RKO (cell line): ENCODE data around the gene DPH7.
"Not testable (repeated sequence)": the region's sequence is repeated elsewhere in the genome, so short reads cannot be mapped to it uniquely, and the experiment has no call there.

ENCODE experiments used
- DNase-seq: peaks from one replicate; pipeline ENCODE4 v3.0.0-alpha.2; 2016; ENCODE audit warnings: low spot score

DPH7 gene

GRCh38 chr9:137578518-137579258, at the start of gene DPH7:
DPH7 (minus strand) TSS chr9:137578925; CDS start chr9:137578777, 148 bp downstream.
- peak; percentile 98 for DNase-seq

GRCh38 chr9:137627406-137627805, 48.7 kb upstream of the DPH7 start:
- DNase-seq, result not testable (repeated sequence)

GRCh38 chr9:137626464-137626863, 47.7 kb upstream of the DPH7 start:
- DNase-seq, result no peak

GRCh38 chr9:137622211-137622610, 43.5 kb upstream of the DPH7 start:
- DNase-seq, result not testable (repeated sequence)

- DNase-seq, result peak; percentile 82
Observed at GRCh38 chr9:137621131-137621757, 42.5 kb upstream of the DPH7 start.

DNA sequence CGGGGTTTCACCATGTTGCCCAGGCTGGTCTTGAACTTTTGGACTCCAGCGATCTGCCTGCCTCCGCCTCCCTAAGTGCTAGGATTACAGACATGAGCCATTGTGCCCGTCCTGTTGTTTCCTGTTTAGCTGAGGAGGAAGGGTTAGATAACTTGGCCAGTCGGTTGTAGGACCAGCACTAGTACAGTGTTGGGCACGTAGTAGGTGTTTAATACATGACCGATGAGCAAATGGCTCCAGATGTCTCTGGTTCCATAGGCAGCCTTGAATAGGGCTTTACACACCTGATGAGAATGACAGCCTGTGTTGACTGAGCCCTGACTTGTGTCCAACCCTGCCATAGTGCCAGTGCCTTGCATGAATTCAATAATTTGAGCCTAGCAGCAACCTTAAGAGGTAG, 41.9 kb upstream of the DPH7 start:
- no peak for DNase-seq

- no peak for DNase-seq
Observed at GRCh38 chr9:137620048-137620405, 41.3 kb upstream of the DPH7 start.

- DNase-seq, result peak; percentile 69
Observed at GRCh38 chr9:137619240-137620047, 40.7 kb upstream of the DPH7 start.

GRCh38 chr9:137618105-137619067, 39.7 kb upstream of the DPH7 start, which contains the start of gene EHMT1:
EHMT1 (plus strand) TSS chr9:137619005; CDS start chr9:137619029, 24 bp downstream.
- peak; percentile 94 for DNase-seq

DNA sequence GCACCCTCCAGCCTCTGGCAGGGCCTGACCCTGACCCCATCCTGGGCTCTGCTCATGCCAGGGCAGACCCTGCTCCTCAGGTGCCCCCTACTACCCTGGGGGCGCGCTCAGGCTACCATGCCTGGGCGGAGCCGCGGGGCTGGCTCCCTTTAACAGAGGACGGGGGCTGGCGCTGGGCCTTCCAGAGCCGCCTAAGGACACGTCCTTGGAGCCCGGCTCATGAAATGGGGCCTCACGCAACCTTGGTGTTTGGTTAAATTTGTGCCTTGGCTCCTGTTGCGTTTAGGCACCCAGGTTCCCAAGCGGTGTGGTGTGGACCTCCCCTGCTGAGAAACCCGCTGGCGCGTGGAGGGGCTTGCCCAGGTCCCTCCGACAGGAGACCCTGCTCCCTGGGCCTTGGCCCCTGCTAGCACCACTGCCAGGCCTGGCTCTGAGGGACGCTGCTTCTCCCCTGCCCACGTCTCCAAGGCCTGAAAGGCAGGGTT, 36.7 kb upstream of the DPH7 start:
- DNase-seq, result no peak

DNA sequence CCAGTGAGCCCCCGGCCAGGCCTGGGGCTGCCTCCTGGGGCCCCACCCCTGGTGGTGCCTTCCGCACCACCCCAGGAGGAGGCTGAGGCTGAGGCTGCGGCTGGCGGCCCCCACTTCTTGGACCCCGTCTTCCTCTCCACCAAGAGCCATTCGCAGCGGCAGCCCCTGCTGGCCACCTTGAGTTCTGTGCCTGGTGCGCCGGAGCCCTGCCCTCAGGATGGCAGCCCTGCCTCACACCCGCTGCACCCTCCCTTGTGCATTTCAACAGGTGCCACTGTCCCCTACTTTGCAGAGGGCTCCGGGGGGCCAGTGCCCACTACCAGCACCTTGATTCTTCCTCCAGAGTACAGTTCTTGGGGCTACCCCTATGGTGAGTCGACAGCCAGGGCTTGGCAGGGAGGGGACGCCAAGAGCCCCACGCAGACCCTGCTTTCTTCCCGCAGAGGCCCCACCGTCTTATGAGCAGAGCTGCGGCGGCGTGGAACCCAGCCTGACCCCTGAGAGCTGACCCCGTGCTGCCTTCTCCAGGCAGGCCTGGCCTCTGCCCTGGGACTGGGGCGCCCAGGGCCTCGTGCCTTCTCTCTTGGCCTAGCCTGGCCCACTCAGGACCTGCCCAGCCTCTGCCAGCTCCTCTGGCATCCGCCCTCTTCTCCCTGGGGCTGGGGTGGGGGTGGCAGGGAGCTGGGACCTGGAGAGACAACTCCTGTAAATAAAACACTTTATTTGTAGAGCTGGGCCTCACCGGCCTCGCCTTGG, 36.1 kb upstream of the DPH7 start:
- DNase-seq, result no peak

- no peak for DNase-seq
Observed at GRCh38 chr9:137613738-137614523, 35.2 kb upstream of the DPH7 start.

GRCh38 chr9:137613259-137613658, 34.5 kb upstream of the DPH7 start:
- DNase-seq, result no peak

DNA sequence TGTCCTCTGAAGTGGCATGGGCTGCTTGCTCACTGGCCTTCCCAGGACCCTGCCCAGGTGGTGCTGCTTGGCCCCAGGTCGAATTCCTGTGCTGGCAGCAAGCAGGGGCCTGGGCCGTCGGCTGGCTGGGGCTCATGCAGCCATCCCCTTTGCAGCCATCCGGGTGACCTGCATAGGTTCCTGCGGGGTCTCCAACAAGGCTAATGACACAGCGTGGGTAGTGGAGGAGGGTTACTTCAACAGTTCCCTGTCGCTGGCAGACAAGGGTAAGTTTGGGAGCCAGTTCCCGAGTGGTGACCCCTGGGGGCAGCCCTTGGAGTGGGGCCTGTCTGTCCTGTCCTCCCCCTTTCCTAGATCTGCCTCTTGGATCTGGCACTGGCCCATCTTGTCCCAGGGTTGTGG, 34.0 kb upstream of the DPH7 start:
- no peak for DNase-seq

DNA sequence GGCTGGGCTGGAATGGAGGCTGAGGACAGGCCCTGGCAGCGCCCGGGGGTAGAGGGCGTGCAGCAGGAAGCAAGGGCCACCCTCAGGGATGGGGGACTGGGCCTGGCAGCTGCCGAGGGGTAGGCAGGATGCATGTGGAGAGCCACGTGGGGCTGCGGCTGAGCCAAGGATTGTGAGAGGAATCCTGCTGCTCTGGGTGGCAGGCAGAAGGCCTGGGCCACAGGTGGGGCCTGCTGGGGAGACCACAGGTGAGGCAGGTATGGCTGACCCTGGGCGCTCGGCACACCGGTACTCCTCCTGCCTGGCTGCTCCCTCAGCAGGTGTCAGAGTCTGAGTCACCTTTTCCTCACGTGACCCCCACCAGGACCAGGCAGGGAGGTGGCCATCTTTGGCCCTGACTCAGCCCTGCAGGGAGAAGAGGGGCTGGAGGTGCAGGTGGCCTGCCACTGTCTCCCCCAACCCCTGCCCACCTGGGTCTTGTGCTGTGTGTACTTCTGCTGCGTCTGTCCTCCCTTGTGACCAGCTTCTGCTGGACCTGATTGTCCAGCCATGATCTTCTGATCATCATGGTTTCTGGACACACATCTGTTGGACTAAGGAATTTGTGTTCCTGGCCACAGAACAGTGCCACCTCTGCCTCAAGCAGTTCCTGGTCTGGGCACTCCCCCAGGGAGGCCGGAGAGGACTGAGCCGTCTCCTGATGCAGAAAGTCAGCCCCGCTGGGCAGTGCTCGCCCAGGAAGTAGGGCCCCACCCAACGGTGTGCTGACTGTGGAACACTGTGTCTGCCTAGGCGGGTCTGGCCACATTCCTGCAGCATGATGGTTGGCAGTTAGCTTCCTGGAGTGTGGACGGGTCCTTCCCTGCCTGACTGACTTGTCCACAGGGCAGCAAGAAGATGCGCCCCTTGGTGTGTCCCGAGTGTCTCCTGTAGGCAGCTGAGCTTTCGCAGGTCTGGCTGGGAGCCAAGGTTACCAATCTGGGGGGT, 33.2 kb upstream of the DPH7 start:
- DNase-seq, result peak; percentile 84

DNA sequence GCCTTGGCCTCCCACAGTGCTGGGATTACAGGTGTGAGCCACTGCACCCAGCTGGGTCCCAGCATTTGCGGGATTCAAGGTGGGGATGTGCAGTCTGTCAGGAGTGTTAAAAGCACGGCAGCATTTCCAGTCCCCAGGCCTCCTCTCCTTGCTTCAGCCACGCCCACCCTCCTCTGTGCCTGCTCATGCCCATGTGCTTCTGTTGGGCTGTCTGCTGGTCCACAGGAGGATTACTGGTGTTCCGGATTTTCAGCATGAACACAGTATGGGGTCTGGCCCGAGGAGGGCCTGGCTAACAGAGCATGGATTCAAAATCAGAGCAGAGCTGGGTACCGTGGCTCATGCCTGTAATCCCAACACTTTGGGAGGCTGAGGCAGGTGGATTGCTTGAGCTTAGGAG, 32.2 kb upstream of the DPH7 start:
- no peak for DNase-seq

DNA sequence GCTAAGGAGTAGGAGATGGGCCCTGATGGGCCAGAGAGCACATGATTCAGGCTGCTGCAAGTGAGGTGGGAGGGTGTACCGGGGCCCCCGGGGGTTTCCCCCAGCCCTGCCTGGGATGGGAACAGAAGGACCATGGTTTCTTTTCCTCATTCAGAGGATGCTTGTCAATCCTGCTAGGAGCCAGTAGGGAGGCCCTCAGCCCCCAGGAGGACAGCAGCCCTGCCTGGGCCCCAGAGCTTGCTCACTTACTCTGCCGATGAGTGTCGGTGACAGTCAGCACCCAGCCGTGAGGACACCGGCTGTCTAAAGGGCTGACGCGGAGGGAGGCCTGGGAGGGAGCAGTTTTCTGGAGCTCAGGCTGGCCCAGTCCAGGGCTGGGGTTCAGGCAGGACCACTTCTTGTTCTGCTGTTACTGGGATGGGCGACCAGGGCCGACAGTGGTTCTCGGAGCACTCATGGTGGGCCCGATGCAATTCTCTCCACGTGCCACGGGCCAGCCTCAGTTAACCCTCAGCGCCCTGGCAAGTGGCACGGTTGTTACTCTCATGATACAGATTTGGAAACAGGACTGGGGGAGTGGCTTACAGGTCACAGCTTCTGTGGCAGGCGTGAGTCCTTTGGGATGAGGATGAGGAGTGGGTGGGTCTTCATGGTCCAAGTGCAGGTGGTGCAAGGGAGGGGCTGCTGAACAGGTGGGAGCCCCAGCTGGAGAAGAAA, 28.6 kb upstream of the DPH7 start:
- peak; percentile 91 for DNase-seq

- DNase-seq, result no peak
Observed at GRCh38 chr9:137606734-137607138, 28.0 kb upstream of the DPH7 start.
